ENCODE measurements around the gene MAP3K4. TPM values are rescaled to one million over a fixed set of nuclear protein-coding genes. Genes with fewer than 3 reads are reported as not detected.
"Not testable (repeated sequence)": the region's sequence is repeated elsewhere in the genome, so short reads cannot be mapped to it uniquely, and the experiment has no call there.

The MAP3K4 gene
- total RNA-seq, 1 donor from 2014 or later = 41.3 TPM

DNA sequence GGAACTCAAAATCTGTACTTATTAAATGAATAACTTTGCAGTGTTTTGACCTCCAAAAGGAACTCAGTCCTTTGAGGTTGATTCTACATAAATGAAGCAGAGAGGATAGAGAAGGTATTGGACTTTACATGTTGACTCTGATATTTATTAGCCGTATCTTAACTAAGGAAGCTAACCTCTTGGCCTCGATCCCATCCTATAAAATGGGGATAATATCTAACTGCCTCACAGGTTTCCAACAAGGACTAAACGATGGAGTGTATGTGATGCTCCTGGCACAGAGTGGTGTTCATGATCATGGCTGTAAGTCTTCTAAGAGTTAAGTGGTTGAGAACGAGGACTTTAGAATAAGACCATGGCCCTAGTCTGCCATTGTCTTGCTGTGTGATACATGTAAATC lies 24.2 kb upstream of the MAP3K4 start:
- TF ChIP-seq, protein P1, sequence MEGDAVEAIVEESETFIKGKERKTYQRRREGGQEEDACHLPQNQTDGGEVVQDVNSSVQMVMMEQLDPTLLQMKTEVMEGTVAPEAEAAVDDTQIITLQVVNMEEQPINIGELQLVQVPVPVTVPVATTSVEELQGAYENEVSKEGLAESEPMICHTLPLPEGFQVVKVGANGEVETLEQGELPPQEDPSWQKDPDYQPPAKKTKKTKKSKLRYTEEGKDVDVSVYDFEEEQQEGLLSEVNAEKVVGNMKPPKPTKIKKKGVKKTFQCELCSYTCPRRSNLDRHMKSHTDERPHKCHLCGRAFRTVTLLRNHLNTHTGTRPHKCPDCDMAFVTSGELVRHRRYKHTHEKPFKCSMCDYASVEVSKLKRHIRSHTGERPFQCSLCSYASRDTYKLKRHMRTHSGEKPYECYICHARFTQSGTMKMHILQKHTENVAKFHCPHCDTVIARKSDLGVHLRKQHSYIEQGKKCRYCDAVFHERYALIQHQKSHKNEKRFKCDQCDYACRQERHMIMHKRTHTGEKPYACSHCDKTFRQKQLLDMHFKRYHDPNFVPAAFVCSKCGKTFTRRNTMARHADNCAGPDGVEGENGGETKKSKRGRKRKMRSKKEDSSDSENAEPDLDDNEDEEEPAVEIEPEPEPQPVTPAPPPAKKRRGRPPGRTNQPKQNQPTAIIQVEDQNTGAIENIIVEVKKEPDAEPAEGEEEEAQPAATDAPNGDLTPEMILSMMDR (IDR thresholded peaks at IDR 0.05; ENCODE audit: insufficient read depth, low read length, severe bottlenecking) = no peak
- Histone ChIP-seq H3K4me3 (ENCODE audit: low read depth, low read length) (no peak overlapping the region), H3K36me3 (ENCODE audit: control insufficient read depth, insufficient read depth, low read length) (no peaks in the 10 kb centered on the region), H3K27me3 (ENCODE audit: control insufficient read depth, insufficient read depth, low read length) (no peaks in the 10 kb centered on the region)
- DNase-seq (ENCODE audit: low read depth) (no peak), FAIRE-seq (no peak)

DNA sequence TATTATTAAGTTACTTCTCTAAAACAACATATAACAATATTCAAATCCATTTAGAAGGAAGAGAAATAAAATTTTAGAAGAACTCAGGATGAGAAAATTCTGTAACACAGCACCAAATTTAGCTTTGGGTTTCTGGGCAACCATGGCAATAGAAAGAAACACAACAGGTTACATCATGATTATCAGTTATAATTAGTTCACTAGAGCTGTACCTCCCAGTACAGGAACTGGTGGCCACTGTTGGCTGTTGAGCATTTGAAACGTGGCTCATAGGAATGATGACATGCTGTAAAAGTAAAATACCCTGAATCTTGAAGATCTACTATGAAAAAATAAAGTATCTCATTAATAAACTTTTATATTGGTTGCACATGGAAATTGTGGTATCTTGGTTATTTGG lies 23.7 kb upstream of the MAP3K4 start:
- FAIRE-seq = no peak
- TF ChIP-seq, protein P1 (IDR thresholded peaks at IDR 0.05; ENCODE audit: insufficient read depth, low read length, severe bottlenecking) = no peak
- no peak overlapping the region for H3K4me3 ChIP-seq (ENCODE audit: low read depth, low read length)
- no peaks in the 10 kb centered on the region for H3K36me3 ChIP-seq (ENCODE audit: control insufficient read depth, insufficient read depth, low read length)
- H3K27me3 ChIP-seq (ENCODE audit: control insufficient read depth, insufficient read depth, low read length) = no peaks in the 10 kb centered on the region
- no peak for DNase-seq (ENCODE audit: low read depth)

GRCh38 chr6:160971171-160971570 lies 20.4 kb upstream of the MAP3K4 start:
- no peaks in the 10 kb centered on the region for H3K27me3 ChIP-seq (ENCODE audit: control insufficient read depth, insufficient read depth, low read length)
- TF ChIP-seq, protein P1 (IDR thresholded peaks at IDR 0.05; ENCODE audit: insufficient read depth, low read length, severe bottlenecking) = no peak
- no peak for DNase-seq (ENCODE audit: low read depth)
- H3K36me3 ChIP-seq (ENCODE audit: control insufficient read depth, insufficient read depth, low read length) = no peaks in the 10 kb centered on the region
- no peak for FAIRE-seq
- H3K4me3 ChIP-seq (ENCODE audit: low read depth, low read length) = no peak overlapping the region

- H3K27me3 ChIP-seq (ENCODE audit: control insufficient read depth, insufficient read depth, low read length) = no peaks in the 10 kb centered on the region
- DNase-seq (ENCODE audit: low read depth) (peak; percentile 96), FAIRE-seq (no peak)
- H3K4me3 ChIP-seq (ENCODE audit: low read depth, low read length) = no peak overlapping the region
- H3K36me3 ChIP-seq (ENCODE audit: control insufficient read depth, insufficient read depth, low read length) = no peaks in the 10 kb centered on the region
- TF ChIP-seq, protein P1 (IDR thresholded peaks at IDR 0.05; ENCODE audit: insufficient read depth, low read length, severe bottlenecking) = no peak
Measured at GRCh38 chr6:160972111-160972510, 19.5 kb upstream of the MAP3K4 start.

DNA sequence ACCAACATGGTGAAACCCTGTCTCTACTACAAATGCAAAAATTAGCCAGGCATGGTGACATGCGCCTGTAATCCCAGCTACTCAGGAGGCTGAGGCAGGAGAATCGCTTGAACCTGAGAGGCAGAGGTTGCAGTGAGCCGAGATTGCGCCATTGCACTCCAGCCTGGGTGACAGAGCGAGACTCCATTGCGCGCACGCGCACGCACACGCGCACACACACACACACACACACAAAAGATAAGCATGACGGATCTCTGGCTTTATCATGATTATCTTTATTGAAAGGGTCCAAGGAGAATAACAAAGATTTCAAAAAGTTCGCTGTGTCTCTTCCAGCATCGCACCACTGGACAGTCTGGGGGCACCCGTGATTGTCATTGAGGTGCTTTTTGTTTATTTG lies 19.0 kb upstream of the MAP3K4 start:
- not testable (repeated sequence) for FAIRE-seq; H3K4me3 ChIP-seq (ENCODE audit: low read depth, low read length); DNase-seq (ENCODE audit: low read depth); H3K36me3 ChIP-seq (ENCODE audit: control insufficient read depth, insufficient read depth, low read length); H3K27me3 ChIP-seq (ENCODE audit: control insufficient read depth, insufficient read depth, low read length)

GRCh38 chr6:160973311-160974250 lies 18.0 kb upstream of the MAP3K4 start:
- no peak overlapping the region for H3K4me3 ChIP-seq (ENCODE audit: low read depth, low read length)
- H3K36me3 ChIP-seq (ENCODE audit: control insufficient read depth, insufficient read depth, low read length) = no peaks in the 10 kb centered on the region
- H3K27me3 ChIP-seq (ENCODE audit: control insufficient read depth, insufficient read depth, low read length) = no peaks in the 10 kb centered on the region
- peak; percentile 15 for DNase-seq (ENCODE audit: low read depth)
- FAIRE-seq = no peak
- TF ChIP-seq, protein P1 (IDR thresholded peaks at IDR 0.05; ENCODE audit: insufficient read depth, low read length, severe bottlenecking) = no peak
